ENCODE results near the gene PANX1.

GRCh38 chr11:94185416-94186084 lies 56.9 kb downstream of the PANX1 start:
- no peak for TF ChIP-seq POLR2AphosphoS5 (IDR thresholded peaks at IDR 0.05)
- TF ChIP-seq, protein P1, sequence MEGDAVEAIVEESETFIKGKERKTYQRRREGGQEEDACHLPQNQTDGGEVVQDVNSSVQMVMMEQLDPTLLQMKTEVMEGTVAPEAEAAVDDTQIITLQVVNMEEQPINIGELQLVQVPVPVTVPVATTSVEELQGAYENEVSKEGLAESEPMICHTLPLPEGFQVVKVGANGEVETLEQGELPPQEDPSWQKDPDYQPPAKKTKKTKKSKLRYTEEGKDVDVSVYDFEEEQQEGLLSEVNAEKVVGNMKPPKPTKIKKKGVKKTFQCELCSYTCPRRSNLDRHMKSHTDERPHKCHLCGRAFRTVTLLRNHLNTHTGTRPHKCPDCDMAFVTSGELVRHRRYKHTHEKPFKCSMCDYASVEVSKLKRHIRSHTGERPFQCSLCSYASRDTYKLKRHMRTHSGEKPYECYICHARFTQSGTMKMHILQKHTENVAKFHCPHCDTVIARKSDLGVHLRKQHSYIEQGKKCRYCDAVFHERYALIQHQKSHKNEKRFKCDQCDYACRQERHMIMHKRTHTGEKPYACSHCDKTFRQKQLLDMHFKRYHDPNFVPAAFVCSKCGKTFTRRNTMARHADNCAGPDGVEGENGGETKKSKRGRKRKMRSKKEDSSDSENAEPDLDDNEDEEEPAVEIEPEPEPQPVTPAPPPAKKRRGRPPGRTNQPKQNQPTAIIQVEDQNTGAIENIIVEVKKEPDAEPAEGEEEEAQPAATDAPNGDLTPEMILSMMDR (IDR thresholded peaks at IDR 0.05) = no peak
- TF ChIP-seq EP300 (IDR thresholded peaks at IDR 0.05) = no peak
